GM19238 (cell line): ENCODE results near the gene SLC25A48.

Experiments used
- DNase-seq: peaks from one replicate; pipeline ENCODE4 v3.0.0; 2011; ENCODE audit warnings: low spot score; ENCODE audit not compliant: insufficient read length

SLC25A48 gene

DNA sequence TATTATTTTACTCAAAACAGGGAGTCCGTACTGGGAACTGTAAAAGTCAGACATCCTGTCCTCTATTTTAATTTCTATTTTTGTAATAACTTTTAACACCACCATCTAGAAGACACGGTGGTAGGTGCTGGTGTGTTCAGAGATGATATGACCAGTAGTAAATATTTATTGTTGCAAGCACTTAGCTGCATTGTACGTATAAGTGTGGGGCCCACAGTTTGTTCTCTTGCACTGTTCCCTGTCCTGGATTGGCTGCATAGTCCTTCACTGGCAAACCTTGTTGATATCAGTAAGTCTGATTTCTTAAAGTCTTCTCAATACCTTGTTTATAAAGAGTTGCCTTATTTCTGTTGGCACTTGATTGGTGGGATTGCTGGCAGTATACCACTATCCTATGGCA is 85.7 kb downstream of the SLC25A48 start:
- no peak for DNase-seq

DNA sequence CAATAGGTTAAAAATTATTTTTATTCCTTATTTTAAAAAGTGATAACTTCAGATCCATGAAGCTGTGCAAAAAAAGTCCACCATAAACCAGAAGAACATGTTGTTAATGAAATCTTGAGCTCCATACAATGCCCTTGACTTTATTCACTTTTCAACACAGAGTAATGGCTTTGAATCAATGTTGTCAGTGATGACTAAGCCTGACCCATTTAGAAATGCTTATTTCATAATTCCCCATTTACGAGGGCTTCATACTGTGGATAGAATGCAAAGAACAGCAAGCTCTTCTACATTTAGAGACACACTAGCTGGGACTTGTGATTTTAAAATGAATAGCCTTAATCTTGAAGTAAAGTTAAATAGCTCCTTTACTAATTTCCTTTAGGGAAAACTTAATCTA is 86.9 kb downstream of the SLC25A48 start:
- DNase-seq: no peak

DNA sequence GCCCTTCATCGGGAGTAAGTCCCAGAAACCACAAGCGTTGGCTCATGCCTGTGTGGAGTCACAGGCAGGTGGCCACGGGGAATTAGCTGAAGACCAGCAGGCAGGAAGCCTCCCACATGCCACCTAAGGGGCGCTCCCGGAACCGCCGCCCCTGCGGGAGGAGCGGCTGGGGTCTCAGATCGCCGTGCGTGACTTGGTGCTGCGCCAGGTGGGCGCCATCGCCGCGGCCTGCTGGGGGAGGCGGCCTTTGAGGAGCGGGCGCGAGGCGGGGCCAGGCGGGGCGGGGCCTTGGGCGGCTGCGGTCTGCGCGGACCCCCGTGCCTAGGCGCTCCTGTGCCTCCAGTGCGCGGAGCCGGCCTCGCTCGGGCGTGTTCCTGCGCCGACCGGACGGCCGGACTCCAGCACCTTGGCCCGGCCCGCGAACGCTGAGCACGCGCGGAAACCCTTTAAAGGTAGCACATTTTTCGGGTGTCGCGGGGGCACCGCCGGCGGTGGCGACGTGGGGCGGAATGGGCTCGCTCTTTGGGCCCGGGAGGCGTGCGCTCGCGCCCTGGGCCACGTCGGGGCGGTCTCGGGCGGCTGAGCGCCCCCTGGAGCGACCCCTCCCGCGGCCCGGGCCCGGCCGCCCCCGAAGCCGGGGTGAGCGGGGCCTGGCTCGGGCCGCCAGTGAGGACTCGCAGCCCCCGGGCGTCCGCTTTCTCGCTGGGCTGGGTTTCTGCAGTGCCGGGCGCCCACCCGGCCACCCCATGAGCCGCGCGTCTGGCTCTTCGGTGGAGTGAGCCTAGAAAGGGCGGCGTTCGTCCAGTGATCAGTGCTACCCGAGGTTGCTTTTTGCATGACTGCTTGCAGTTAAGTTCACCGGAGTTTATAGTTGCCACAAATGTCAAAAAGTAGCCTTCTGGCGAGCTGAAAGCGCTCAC is 95.8 kb downstream of the SLC25A48 start:
- no peak for DNase-seq

DNA sequence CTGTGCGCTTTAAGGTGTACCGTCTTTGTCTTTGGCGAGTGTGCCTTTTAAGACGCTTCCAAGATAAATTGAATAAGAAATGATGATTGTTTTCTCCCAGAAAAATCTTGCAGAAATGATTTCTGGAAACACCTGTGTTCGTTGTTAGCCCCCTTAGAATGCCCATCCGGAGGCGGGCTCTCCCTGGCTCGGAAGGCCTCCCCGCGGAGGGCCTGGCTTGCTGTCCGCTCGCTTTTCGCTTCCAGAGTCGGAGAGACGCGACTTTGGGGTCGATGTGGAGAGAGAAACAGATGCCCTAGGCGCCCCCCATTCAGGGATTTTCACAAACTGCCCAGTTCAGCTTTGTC is 96.5 kb downstream of the SLC25A48 start:
- DNase-seq: no peak

DNA sequence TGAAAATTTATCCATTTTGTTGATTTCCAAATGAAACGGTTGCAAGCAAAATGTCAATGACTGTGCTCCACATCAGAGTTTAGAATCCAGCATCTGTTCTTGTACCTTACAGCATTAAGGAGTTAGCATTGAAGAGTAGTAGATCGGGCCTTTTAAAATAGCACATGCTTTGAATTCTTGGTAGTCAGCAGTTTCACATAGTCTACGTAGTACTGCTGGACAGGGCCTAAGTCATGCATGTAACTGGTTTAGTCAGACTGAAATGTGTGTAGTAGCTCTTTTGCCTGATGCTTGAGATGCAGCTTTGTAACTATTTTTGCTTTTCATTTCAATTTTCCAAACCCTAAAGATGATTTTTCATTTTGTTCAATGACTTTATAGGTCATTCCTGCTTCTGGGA is 100.5 kb downstream of the SLC25A48 start:
- no peak for DNase-seq

DNA sequence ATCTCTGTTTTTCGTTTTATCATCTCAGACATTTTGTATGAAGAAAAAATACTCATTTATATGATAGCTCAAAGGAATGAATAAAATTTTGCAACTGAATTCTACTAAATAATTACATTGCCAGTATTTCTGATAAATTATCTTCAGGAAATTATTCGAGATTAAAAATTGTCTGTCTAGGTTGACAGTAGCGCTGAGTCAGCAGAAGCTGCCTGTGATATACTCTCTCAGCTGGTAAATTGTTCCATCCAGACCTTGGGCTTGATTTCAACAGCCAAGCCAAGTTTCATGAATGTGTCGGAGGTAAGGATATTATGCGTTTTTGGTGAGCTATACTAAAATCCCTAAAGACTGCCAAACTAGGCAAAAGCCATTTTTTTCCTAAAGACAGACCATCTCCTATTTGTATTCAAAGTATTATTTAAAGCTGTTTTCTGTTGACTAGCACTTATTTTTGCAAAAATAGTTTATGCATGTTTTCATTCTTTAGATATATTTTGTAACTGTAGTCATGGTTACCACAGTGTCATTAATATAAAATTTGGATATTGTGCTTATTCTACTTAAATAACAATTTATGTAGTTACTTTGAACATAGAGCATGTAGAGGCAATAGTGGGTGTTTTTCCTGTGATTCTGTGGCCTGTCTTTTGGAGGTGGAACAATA is 102.9 kb downstream of the SLC25A48 start:
- DNase-seq: no peak
